Measurements from ENCODE around the gene ZNF519.
A peak's percentile ranks its signal among the peaks of the same experiment; 100 is the strongest.
"Not testable (repeated sequence)": the region's sequence is repeated elsewhere in the genome, so short reads cannot be mapped to it uniquely, and the experiment has no call there.

The ZNF519 gene

DNA sequence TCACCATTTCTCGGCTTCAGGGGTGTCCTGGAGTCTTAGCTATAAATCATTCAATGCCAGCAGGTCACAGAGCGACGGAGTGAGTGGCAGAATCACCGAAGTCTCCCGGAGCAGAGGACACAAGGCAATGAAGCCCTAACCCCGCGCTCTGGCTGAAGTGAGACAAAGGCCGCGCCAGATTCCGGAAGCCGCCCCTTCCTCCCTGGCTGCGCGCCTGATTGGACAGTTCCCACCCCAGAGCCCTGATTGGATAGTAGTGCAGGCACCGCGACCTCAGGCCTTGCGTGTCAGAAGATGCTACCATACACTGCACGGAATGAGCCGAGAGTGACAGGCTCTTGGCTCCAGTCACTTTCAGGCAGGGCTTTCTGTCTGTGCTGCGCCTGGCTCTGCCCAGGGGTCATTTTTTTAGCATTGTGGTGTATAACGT, at the start of gene ZNF519:
TSS of gene ZNF519 (minus strand) at position 165 of the 430 bp plus-strand sequence. CDS start at position 7, 158 bp downstream.
- DNase-seq, result peak; percentile 99

DNA sequence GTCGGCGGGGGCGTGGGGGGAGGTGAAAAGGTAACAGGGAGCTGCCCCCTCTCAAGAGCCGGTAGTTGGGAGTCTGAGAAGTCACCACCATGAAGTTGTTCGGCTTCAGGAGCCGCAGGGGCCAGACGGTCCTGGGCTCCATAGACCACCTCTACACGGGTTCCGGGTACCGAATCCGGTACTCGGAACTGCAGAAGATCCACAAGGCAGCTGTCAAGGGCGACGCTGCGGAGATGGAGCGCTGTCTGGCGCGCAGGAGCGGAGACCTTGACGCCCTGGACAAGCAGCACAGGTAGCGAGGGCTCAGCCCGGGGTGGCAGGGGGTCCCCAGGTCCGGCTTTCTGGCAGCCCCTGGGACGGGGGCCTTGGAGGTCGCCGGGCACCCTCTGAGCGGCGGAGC, 47.1 kb upstream of the ZNF519 start:
- peak; percentile 21 for DNase-seq

DNA sequence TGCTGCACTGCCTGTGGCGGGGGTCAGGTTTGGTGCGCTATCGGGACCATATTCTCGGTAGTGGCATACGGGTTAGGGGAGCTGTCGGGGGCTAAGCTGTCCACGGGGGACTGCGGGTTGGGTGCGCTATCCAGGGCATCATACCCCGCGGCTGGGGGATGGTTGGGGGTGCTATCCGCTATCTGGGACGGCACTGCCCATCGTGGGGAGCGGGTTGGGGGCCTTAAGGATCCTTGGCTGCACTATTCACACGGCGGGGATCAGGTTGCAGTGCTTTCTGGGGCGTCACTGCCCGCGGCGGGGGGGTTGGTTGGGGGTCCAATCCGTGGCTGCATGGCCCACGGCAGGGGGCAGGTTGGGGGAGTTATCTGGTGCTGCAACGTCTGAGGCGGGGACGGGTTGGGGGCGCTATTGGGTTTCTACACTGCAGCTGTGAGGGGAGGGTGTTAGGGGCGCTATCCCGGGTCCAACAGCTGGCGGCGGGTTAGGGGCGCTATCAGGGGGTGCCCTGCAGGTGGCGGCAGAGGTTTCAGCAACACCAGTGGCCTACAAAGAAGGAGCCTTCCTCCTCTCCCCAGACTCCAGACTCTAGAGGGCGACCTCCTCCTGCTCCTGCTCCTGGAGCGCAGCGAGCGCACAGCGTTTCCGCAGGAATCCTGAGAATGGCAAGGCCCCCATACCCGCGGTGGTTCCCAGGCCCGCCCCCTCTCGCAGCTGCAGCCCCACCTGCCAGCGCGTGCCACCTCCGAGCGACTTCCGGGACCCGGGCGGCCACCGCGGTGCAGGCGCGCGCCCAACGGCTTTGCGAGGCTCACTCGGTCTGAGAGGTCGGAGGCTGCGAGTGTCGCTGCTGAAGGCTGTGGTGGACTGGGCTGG, 46.3 kb upstream of the ZNF519 start:
- peak; percentile 92 for DNase-seq

DNA sequence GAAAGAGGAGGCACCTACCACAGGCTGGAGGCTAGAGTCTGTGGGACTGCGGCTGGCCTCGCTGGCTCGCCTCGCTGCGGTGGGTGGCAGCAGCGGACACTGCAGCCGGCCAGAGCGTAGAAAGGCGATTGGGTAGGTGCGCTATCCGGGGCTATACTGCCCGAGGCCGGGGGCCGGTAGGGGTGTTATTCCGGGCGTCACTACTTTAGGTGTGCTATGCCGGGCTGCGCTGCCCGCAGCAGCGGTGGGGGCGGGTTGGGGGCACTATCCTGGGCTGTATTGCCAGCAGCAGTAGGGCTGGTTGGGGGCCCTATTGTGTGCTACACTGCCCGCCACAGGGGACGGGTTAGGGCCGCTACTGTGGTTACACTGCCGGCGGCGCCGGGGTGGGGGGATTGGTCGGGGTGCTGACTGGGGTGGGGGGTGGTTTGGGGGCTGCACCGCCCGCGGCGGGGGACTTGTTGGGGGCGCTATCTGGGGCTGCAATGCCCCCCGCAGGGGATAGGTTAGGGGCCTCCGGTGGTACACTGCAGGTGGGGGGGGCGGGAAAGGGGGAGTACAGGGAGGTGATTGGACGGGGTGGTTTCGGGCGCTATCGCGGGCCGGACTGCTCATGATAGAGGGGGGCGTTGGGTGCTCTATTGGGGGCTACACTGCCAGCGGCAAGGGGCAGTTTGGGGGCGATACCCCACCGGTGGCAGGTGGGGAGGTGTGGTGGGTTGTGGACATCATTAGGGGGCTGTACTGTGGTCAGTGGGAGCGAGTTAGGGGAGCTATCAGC, 45.5 kb upstream of the ZNF519 start:
- DNase-seq, result not testable (repeated sequence)

DNA sequence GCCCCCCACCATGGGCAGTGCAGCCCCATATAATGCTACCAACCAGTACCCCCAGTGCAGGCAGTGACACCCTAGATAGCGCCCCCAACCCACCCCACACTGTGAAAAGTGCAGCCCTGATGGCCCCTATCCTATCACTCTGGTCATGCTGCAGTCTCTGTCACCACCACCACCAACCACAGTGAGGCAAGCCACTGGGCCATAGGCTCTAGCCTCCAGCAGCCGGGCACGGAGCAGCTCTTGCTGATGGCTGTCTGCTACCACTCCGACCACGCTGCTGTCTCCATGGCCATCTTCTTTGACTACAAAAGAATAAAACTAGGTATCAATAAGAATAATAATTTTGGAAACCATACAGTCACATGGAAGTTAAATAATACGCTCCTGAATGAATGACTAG, 43.2 kb upstream of the ZNF519 start:
- not testable (repeated sequence) for DNase-seq

DNA sequence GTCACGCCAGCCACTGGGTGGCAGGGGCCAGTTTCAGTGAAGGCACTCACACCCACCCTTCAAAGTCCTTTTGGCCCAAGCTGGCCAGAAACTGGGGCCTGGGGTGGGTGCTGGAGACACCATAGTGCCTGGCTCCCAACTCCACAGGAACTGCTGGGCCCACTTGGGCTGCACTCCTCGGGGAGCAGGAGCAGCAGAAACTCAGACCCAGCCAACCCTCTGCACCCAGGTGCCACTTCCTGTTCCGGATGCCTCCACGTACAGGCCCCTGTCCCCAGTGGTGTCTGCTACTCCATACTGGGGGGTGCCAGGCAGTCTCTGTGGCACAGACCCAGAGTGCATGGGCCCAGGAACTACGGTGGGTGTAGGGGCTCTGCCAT, 42.5 kb upstream of the ZNF519 start:
- no peak for DNase-seq

DNA sequence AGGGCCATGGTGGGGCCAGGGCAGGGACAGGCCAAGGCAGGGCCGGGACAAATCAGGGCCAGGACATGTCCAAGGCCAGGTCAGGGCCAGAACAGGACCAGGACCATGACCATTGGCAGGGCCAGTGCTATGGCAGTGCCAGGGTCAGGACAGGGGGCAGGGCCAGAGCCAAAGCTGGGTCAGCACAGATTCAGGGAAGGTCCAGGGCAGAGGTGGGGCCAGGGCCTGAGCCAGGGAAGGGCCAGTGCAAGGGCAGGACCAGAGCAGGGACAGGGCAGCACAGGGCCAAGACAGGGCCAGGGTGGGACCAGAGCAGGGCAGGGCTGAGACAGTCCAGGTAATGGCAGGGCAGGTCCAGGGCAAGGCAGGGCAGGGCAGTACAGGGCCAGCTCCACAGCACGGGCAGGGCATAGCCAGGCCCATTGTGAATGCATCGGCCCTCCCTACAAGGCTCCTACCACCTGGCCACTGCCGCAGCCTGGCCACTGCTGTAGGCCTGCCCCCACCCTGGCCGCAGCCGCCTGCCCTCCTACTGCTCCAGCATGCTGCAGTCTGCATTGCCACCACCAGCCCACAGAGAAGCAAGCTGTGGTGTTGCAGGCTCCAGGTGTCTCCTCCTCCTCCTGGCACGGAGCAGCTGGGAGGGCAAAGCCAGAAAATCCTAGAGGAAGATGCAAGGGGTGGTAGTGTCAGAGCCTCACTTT, 41.9 kb upstream of the ZNF519 start:
- DNase-seq, result not testable (repeated sequence)

DNA sequence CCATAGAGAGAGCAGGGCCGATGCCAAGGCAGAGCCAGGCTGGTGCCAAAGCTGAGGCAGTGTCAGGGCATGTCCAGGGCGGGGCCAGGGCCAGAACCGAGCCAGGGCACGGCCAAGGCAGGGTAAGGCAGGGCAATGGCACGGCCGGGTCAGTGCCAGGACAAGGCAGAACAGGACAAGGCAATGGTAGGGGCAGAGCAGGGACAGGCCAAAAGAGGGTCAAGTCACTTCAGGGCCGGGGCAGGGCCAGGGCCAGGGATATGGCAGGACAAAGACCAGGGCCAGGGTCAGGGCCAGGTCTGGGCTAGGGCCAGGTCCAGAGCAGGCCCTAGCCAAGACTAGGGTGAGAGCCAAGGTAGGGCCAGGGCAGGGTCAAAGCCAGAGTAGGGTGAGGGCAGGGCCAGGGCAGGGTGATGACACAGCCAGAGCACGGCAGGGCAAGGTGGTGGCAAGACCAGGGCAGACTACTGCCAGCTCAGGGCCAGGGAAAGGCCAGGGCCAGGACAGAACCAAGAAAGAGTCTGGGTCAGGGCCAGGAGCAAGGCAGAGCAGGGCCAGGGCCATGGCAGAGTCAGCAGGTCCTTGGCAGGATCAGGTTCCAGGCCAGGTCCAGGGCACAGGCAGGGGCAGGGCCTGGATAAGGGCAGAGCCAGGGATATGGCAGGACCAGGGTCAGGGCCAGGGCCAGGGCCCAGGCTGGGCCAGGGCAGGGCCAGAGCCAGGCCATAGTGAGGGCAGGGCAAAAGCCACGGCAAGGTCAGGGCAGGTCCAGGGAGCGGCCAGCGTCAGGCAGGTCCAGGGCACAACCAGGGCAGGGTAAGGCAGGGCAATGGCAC, 41.1 kb upstream of the ZNF519 start:
- DNase-seq, result not testable (repeated sequence)

DNA sequence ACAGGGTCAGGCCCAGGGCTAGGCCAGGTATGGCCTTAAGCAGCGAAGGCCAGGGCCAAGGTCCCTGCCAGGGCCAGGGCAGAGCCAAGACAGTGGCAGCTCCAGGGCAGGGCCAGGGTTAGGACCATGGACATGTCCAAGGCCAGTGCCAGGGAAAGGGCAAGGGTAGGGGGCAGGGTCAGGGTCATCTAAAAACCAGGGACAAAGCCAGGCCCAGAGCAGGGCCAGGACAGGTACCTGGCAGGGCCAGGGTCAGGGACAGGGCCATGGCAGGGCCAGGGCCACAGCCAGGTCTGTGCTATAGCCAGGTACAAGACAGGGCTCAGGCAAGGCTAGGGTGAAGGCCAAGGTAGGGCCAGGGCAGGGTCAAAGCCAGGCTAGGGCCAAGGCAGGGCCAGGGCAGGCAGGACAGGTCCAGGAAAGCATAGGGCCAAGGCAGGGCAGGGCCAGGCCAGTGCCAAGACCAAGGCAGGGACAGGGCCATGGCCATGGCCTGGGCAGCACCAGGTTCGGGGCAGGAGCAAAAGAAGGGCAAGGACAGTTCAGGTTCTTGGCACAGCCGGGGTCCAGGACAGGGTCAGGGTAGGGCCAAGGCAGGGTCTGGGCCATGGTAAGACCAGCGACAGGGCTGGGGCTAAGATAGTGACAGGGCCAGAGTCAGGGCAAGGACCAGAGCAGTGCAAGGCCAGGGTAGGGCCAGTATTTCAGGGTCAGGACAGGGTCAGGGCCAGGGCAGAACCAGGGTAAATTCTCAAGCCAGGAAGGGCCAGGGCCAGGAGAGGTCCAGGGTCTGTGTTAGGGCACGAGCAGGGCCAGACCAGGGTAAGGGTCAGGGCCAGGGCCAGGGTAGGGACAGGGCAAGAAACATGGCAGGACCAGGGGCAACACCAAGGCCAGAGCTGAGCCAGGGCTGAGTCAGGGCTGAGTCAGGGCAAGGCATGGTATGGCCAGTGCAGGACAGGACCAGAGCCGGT, 40.2 kb upstream of the ZNF519 start:
- not testable (repeated sequence) for DNase-seq

DNA sequence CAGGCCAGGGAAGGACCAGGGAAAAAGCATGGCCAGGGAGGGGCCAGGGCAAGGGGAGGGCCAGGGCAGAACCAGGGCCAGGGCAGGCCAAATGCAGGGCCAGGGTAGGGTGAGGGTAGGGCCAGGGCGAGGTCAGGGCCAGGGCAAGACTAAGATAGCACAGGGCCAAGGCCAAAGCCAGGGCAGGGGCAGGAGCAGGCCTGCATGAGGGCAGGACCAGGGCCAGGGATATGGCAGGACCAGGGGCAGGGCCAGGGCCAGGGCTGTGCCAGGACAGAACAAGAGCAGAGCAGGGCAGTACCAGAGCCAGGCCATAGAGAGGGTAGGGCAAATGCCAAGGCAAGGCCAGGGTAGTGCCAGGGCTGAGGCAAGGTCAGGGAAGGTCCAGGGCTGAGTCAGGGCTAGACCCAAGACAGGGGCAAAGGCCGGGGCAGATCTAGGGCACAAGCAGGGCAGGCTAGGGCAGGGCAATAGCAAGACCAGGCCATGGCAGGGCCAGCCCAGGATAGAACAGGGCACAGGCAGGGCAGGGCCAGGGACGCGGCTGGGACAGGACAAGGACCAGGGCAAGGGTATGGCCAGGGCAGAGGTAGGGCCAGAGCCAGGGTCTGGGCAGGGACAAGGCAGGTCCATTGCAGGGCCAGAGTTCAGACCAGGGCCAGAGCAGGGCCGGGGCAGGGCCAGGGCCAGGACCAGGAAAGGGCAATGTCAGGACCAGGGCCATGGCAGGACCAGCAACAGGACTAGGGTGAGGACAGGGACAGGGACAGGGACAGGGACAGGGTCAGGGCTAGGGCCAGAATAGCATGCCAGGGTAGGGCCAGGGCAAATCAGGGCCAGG, 39.3 kb upstream of the ZNF519 start:
- DNase-seq, result not testable (repeated sequence)

DNA sequence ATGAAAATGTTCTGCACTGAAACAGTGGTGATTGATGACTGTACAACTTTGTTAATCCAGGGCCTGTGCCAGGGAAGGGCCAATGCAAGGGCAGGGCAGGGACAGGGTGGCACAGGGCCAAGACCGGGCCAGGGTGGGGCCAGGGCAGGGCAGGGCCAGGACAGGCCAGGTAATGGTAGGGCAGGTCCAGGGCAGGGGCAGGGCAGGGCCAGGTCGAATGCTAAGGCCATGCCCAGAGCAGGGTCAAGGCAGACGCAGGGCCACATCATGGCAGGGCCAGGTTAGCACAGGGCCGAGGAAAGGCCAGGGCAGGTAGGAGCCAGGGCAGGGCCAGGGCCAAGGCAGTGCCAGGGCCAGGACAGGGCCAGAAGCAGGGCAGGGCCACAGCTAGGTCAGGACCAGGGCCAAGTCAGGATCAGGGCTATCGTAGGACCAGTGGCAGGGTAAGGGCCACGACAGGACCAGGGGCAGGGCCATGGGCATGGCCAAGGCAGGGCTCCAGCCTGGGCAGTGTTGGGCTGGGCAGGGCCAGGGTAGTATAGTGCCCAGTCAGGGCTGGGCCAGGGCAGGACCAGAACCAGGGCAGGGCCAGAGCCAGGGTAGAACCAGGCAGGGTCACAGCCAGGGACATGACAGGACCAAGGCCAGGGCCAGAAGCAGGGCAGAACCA, 38.3 kb upstream of the ZNF519 start:
- DNase-seq, result not testable (repeated sequence)

DNA sequence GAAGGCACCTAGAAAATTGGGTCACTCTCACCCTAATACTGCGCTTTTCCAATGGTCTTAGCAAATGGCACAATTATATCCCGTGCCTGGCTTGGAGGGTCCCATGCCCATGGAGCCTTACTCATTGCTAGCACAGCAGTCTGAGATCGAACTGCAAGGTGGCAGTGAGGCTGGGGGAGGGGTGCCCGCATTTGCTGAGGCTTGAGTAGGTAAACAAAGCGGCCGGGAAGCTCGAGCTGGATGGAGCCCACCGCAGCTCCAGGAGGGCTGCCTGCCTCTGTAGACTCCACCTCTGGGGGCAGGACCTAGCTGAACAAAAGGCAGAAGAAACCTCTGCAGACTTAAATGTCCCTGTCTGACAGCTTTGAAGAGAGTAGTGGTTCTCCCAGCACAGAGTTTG, 30.7 kb upstream of the ZNF519 start:
- DNase-seq, result not testable (repeated sequence)

DNA sequence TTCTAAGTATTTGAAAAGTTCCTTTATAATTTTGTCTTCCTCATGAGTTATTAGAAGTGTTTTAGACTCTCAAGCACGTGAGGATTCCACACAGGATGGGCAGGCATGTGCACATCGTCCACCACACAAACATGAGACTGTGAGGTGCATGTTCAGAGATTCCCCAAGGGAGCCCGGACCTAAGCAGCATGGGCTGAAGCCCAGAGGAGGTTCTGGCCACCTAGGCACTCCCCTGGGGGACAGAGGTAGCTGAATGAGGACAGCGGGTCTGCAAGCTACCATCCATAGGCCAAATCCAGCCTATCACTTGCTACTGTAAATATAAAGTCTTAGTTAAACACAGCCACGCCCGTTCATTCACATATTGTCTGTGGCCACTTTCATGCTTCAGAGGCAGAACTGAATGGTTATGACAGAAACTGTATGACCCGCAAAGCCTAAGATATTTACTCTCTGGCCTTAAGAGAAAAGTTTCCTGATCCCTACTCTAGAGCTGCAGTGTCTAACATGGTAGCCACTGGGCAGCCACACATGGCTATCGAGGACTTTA, 19.4 kb upstream of the ZNF519 start:
- not testable (repeated sequence) for DNase-seq

DNA sequence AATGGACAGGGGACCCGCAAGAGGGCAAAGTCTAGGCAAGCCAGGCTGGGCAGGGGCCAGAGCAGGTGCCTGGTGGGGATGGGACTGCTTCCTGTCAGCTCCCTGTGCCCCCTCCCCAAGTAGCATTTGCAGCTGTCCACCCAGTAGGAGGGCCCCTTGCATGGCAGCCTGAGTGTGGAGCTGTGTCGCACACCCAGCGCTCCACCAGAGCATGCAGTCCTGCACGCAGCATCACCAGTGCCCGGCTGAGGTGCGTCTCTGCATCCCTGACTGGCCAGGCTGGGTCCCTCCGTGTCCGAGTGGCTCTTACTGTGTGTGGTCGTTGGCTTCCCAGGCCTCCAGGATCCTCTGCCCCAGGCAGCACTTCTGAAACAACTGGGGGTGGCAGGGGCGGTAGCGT, 18.5 kb upstream of the ZNF519 start:
- DNase-seq, result peak; percentile 20

DNA sequence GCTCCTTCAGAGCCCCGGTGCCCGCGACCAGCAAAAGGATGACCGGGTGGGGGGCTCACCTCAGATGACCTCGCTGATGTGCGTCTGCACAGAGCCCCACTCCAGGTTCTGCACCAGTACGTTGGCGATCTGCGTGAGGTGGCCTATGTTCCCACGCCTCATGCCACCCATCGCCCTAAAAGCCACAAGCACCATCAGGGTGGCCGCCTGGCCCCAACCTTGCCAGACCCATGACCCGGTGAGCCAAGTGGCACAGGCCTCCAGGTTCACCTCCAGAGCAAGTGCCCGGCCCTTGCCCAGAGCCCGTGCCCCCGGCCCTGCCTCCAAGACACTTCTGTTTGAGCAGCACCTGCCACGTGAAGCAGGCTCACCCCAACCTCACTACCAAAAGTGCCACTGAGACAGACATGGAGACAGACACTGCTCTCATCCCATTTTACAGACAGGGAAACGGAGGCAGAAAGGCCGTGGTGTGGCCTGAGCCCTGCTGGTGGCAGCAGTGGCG, 17.7 kb upstream of the ZNF519 start:
- DNase-seq, result not testable (repeated sequence)

DNA sequence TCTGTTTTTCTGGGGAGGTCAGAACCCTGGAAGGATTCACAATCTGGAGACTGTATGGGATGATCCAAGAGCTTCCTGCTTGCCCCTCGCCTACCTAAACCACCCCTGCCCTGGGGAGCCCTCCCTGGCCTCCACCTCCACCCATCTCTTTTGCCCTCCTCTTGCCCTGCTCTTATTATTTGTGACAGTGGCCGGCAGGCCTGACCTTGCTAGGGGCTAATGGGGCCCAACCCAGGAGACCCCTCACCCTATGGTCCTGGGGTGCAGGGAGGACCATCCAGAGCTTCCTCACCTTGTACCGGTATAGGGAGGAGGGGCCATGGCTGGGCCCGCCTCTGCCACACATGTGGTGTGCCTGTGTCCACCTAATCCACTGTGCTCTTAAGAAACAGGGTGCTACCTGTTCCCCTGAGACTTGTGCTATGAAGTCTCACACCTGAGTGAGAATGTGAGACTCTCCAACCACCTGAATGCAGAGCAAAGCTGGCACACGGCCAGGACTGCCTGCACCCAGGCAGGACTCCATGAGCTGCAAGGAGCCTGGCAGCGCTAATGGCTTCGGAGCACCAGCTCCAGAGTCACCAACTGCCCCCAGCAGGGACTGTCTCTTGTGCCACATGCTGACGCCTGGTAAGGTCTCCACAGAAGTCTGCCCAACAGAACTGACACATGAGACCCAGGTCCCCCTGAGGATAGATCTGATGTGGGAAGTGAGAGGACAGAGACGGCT, 17.1 kb upstream of the ZNF519 start:
- not testable (repeated sequence) for DNase-seq

DNA sequence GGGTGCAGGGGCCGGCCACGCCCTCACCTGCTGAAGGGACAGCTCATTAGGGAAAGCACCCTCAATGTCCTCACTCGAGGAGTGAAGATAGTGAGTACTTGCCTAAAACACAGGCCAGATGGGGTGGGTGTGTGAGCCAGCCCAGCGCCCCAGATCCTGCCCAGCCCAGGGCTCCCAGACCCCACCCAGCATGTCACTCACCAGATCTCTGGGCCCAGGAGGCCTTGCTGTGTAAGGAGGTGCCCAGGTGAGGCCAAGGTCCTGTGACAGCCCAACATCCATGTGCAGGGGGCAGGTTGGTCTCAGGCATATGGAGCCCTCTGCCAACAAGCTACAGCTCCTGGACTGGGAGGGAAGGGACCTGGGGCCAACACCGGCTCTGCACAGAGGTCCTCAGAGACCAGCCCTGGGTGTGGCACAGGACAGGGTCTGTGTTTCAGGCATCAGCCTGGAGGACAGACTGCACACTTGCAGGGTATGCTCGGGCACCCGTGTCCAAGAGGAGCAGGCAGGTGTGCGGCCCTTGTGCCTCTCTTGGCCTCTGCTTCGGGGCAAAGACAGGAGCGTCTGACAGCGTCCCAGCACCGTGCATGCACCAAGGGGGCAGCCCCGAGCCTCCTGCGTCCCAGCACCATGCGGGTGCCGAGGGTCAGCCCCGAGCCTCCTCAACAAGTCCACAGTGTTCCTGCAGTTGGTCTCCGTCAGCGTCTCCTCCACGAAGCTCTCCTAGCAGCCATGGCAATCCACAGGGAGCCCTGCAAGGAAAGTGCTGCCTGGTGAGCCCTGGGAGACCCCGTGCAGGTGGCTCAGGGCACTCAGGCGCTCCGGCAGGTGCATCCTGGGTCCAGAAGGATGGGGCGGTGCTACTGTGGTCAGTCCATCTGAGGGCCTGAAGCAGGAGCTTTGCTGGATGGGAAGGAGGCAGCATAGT, 16.0 kb upstream of the ZNF519 start:
- DNase-seq, result not testable (repeated sequence)

Data from NCI-H146 (cell line).